Measurements from ENCODE around the gene LACRT. TPM values are rescaled to one million over a fixed set of nuclear protein-coding genes. Genes with fewer than 3 reads are reported as not detected.

The LACRT gene
- total and polyA plus RNA-seq, 2 of the 8 experiments (the other 6 are each of a cell fraction or from before 2014, with no cell fraction given), result not detected

DNA sequence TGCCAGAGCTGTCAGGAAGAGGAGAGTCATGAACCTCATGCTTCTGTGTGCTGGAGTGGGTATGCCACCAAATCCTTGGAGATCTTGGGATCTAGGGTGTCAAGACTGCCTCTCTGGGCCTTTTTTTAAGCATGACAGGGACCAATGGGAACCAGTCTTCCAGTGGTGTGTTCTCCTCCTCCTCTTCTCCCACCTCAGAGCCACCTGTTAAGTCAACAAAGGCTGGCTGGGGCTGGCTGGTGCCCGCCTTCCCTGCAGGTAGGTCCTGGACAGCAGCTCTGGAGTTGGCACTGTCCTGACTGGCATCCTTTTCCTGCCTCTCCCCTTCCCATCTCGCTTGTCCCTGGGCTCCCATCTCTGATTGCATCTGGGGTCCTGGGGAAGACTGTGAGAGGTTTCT, 13.6 kb upstream of the LACRT start, which contains the start of gene DCD:
TSS of gene DCD (minus strand) at position 101 of the 400 bp plus-strand sequence. CDS start at position 39, 62 bp downstream.
- no peak within 1 kb of the TSS for H2AFZ ChIP-seq (ENCODE audit: low read length)
- no peak within 1 kb of the TSS for H2BK15ac ChIP-seq (ENCODE audit: low read length)
- H3K4ac ChIP-seq (replicated peaks; ENCODE audit: insufficient read length, low read depth, low read length), result no peak within 1 kb of the TSS
- H3K9me3 ChIP-seq (ENCODE audit: insufficient read depth in 2 of 2, low read depth in 1 of 2, low read length in 1 of 2), result no peaks in the 10 kb centered on the region
- no peak within 1 kb of the TSS for H3K14ac ChIP-seq (ENCODE audit: insufficient read length)
- no peak within 1 kb of the TSS for H3K18ac ChIP-seq (ENCODE audit: extremely low read depth, low read length)
- no peak within 1 kb of the TSS for H2BK120ac ChIP-seq (replicated peaks; ENCODE audit: low read depth, low read length)
- H2BK20ac ChIP-seq (ENCODE audit: low read length), result no peak within 1 kb of the TSS
- H3K23ac ChIP-seq (ENCODE audit: insufficient read length), result no peak within 1 kb of the TSS
- no peak within 1 kb of the TSS for H2AK5ac ChIP-seq (ENCODE audit: low read depth, low read length)
- H3K27ac ChIP-seq (ENCODE audit: low read depth, low read length), result no peak within 1 kb of the TSS
- no peak within 1 kb of the TSS for H3K4me3 ChIP-seq (ENCODE audit: extremely low read depth in 1 of 4, insufficient read depth in 2 of 4, low read depth in 3 of 4, low read length in 4 of 4)
- no peaks in the 10 kb centered on the region for H3K79me1 ChIP-seq (ENCODE audit: low read depth, low read length)
- ChIA-PET CTCF (ENCODE audit: partially characterized antibody) (interaction anchor here (1.1 to 2.3 kb wide), 5 partner anchors 10 to 53 kb away, joined by 3 to 9 read pairs (median 5); no protein-coding TSS in a partner anchor), POLR2A (ENCODE audit: partially characterized antibody) (no interaction called here)
- H3K4me2 ChIP-seq (ENCODE audit: insufficient read depth in 1 of 2, low read depth in 2 of 2, low read length in 2 of 2), result no peak within 1 kb of the TSS
- no peak within 1 kb of the TSS for H4K91ac ChIP-seq (replicated peaks; ENCODE audit: insufficient read length, low read length)
- H3K27me3 ChIP-seq (replicated peaks in 1 of 4; ENCODE audit: control insufficient read depth in 3 of 4, extremely low read depth in 1 of 4, insufficient read depth in 3 of 4, low read length in 3 of 4), result no peaks in the 10 kb centered on the region
- no peaks in the 10 kb centered on the region for H3K36me3 ChIP-seq (ENCODE audit: control insufficient read depth in 2 of 4, insufficient read depth in 4 of 4, low read length in 3 of 4)
- no peaks in the 10 kb centered on the region; the same call in 1 of the 2 replicates for H3K23me2 ChIP-seq (ENCODE audit: low read depth, low read length)
- H2BK5ac ChIP-seq (ENCODE audit: low read depth, low read length), result no peak within 1 kb of the TSS
- no peak within 1 kb of the TSS for H4K8ac ChIP-seq (ENCODE audit: extremely low read depth, insufficient read depth, low read length)
- DNase-seq (ENCODE audit: low read depth in 1 of 2, low spot score in 2 of 2), result no peak
- no peaks in the 10 kb centered on the region for H3K79me2 ChIP-seq (ENCODE audit: control insufficient read depth in 1 of 2, insufficient read depth in 2 of 2, low read length in 2 of 2)
- H4K5ac ChIP-seq (ENCODE audit: insufficient read length, low read depth, low read length), result no peak within 1 kb of the TSS
- no peak for FAIRE-seq
- no peak within 1 kb of the TSS for H3K56ac ChIP-seq (replicated peaks; ENCODE audit: insufficient read length, low read depth, low read length)
- no peak for TF ChIP-seq HDAC2 (IDR thresholded peaks at IDR 0.05; ENCODE audit: borderline replicate concordance in 1 of 2, low read depth in 2 of 2, low read length in 2 of 2)
- TF ChIP-seq PHF8 (conservative IDR thresholded peaks at IDR 0.05; ENCODE audit: low read depth, low read length), result no peak
- TF ChIP-seq BCL11A (IDR thresholded peaks at IDR 0.05; ENCODE audit: low read depth in 2 of 2, low read length in 2 of 2), result no peak
- no peak for TF ChIP-seq RNF2 (IDR thresholded peaks at IDR 0.05; ENCODE audit: borderline replicate concordance, low read depth, low read length, missing control alignments, poor library complexity, severe bottlenecking)
- TF ChIP-seq KDM5A (IDR thresholded peaks at IDR 0.05; ENCODE audit: low read length), result no peak
- TF ChIP-seq POLR2A (IDR thresholded peaks at IDR 0.05; ENCODE audit: control extremely low read depth in 1 of 2, low read depth in 2 of 2, low read length in 2 of 2), result no peak
- TF ChIP-seq CHD1 (IDR thresholded peaks at IDR 0.05; ENCODE audit: low read depth, low read length), result no peak
- no peak for TF ChIP-seq BRCA1 (IDR thresholded peaks at IDR 0.05; ENCODE audit: low read depth, low read length)
- no peak for TF ChIP-seq TAF7 (optimal IDR thresholded peaks at IDR 0.05; ENCODE audit: borderline replicate concordance, low read depth, low read length)
- no peak within 1 kb of the TSS for H2BK12ac ChIP-seq (ENCODE audit: low read depth, low read length)
- H4K20me1 ChIP-seq (replicated peaks in 1 of 2; ENCODE audit: control insufficient read depth in 1 of 2, insufficient read depth in 2 of 2, low read length in 2 of 2), result no peaks in the 10 kb centered on the region
- no peak within 1 kb of the TSS for H3K9ac ChIP-seq (replicated peaks in 1 of 4; ENCODE audit: extremely low read depth in 1 of 4, low read depth in 3 of 4, low read length in 3 of 4)
- 100% methylated on average over 2 of the region's 2 CpGs; no CpG with 5 or more reads in 1 of the 2 experiments for WGBS, 2 experiments (ENCODE audit: extremely low coverage in 1 of 2, insufficient coverage in 1 of 2, insufficient read length in 1 of 2, insufficient replicate concordance in 2 of 2, low coverage in 1 of 2, low lambda C conversion rate in 2 of 2, missing lambda C conversion rate in 1 of 2)
- H3K4me1 ChIP-seq (replicated peaks in 1 of 4; ENCODE audit: control insufficient read depth in 3 of 4, insufficient read depth in 4 of 4, low read length in 3 of 4), result no peaks in the 10 kb centered on the region

All from H1 (cell line).